Neural cell (in vitro differentiated cells): Measurements from ENCODE around the gene DDX47.
"Not testable (repeated sequence)": the region's sequence is repeated elsewhere in the genome, so short reads cannot be mapped to it uniquely, and the experiment has no call there.

Experiments
- EP300 ChIP-seq: fragments of 450-650 bp; conservative IDR thresholded peaks from 2 replicates; pipeline ENCODE4 v1.6.1; 2014; ENCODE audit warnings: antibody characterized with exemption, mild to moderate bottlenecking, moderate library complexity; ENCODE audit not compliant: poor library complexity, severe bottlenecking
- EZH2 ChIP-seq: fragments of 200-600, 300-800 bp; shearing (Covaris generic), sonication (generic); IDR thresholded peaks from 2 replicates; pipeline ENCODE4 v1.6.1; 2014; ENCODE audit warnings: antibody characterized with exemption, low read length, borderline replicate concordance, mild to moderate bottlenecking; ENCODE audit not compliant: insufficient read depth, poor library complexity, severe bottlenecking
- POLR2AphosphoS5 ChIP-seq: IDR thresholded peaks from 2 replicates; pipeline ENCODE4 v1.6.1; 2012
- RAD21 ChIP-seq: fragments of 450-650 bp; conservative IDR thresholded peaks from 2 replicates; pipeline ENCODE4 v1.6.1; 2014; ENCODE audit warnings: antibody characterized with exemption, mild to moderate bottlenecking, moderate library complexity
- SMC3 ChIP-seq: fragments of 450-650 bp; conservative IDR thresholded peaks from 2 replicates; pipeline ENCODE4 v1.6.1; 2014; ENCODE audit warnings: antibody characterized with exemption, mild to moderate bottlenecking, moderate library complexity; ENCODE audit not compliant: poor library complexity
- TAF1 ChIP-seq: IDR thresholded peaks from 2 replicates; pipeline ENCODE4 v1.6.1; 2012; ENCODE audit warnings: low read depth
- TF ChIP-seq, protein P1 (sequence below): fragments of 450-650 bp; IDR thresholded peaks from 2 replicates; pipeline ENCODE4 v1.5.1; 2014; ENCODE audit warnings: antibody characterized with exemption, mild to moderate bottlenecking, moderate library complexity; ENCODE audit not compliant: poor library complexity, severe bottlenecking
- TF ChIP-seq, protein P2 (sequence below): IDR thresholded peaks from 2 replicates; pipeline ENCODE4 v1.6.1; 2012; ENCODE audit warnings: borderline replicate concordance

DNA sequence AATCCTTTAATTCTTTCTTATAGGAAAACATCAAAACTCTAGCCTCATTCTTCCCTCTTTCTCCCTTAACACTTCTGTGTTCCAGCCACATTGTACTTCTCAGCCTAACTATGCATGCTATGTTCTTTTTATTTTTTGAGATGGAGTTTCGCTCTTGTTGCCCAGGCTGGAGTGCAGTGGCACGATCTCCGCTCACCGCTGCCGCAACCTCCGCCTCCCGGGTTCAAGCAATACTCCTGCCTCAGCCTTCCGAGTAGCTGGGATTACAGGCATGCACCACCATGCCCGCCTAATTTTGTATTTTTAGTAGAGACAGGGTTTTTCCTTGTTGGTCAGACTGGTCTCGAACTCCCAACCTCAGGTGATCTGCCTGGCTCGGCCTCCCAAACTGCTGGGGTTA is 7.2 kb downstream of the DDX47 start:
- not testable (repeated sequence) for TF ChIP-seq EZH2, POLR2AphosphoS5, RAD21, EP300, TAF1, SMC3
- TF ChIP-seq, protein P1, sequence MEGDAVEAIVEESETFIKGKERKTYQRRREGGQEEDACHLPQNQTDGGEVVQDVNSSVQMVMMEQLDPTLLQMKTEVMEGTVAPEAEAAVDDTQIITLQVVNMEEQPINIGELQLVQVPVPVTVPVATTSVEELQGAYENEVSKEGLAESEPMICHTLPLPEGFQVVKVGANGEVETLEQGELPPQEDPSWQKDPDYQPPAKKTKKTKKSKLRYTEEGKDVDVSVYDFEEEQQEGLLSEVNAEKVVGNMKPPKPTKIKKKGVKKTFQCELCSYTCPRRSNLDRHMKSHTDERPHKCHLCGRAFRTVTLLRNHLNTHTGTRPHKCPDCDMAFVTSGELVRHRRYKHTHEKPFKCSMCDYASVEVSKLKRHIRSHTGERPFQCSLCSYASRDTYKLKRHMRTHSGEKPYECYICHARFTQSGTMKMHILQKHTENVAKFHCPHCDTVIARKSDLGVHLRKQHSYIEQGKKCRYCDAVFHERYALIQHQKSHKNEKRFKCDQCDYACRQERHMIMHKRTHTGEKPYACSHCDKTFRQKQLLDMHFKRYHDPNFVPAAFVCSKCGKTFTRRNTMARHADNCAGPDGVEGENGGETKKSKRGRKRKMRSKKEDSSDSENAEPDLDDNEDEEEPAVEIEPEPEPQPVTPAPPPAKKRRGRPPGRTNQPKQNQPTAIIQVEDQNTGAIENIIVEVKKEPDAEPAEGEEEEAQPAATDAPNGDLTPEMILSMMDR = not testable (repeated sequence)
- TF ChIP-seq, protein P2, sequence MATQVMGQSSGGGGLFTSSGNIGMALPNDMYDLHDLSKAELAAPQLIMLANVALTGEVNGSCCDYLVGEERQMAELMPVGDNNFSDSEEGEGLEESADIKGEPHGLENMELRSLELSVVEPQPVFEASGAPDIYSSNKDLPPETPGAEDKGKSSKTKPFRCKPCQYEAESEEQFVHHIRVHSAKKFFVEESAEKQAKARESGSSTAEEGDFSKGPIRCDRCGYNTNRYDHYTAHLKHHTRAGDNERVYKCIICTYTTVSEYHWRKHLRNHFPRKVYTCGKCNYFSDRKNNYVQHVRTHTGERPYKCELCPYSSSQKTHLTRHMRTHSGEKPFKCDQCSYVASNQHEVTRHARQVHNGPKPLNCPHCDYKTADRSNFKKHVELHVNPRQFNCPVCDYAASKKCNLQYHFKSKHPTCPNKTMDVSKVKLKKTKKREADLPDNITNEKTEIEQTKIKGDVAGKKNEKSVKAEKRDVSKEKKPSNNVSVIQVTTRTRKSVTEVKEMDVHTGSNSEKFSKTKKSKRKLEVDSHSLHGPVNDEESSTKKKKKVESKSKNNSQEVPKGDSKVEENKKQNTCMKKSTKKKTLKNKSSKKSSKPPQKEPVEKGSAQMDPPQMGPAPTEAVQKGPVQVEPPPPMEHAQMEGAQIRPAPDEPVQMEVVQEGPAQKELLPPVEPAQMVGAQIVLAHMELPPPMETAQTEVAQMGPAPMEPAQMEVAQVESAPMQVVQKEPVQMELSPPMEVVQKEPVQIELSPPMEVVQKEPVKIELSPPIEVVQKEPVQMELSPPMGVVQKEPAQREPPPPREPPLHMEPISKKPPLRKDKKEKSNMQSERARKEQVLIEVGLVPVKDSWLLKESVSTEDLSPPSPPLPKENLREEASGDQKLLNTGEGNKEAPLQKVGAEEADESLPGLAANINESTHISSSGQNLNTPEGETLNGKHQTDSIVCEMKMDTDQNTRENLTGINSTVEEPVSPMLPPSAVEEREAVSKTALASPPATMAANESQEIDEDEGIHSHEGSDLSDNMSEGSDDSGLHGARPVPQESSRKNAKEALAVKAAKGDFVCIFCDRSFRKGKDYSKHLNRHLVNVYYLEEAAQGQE = not testable (repeated sequence)
